HG02678 (cell line): ENCODE results near the gene TEX44.
"Not testable (repeated sequence)": the region's sequence is repeated elsewhere in the genome, so short reads cannot be mapped to it uniquely, and the experiment has no call there.

Experiments used
- ATAC-seq: cut with Tn5 transposase; IDR thresholded peaks from one replicate; pipeline ENCODE4 v1.9.1; 2021; ENCODE audit warnings: mild to moderate bottlenecking, moderate library complexity; ENCODE audit not compliant: unreplicated experiment

TEX44 gene

GRCh38 chr2:231592636-231593145, at the start of gene TEX44:
Gene TEX44, plus strand, starts transcription at chr2:231592864. Its CDS starts 88 bp downstream, at chr2:231592952.
- no peak for ATAC-seq

GRCh38 chr2:231545105-231545902, 47.4 kb upstream of the TEX44 start:
- peak; percentile 98 for ATAC-seq

GRCh38 chr2:231546014-231546715, 46.5 kb upstream of the TEX44 start:
- ATAC-seq: no peak

GRCh38 chr2:231547315-231548110, 45.2 kb upstream of the TEX44 start:
- ATAC-seq: no peak

- ATAC-seq: no peak
Observed at GRCh38 chr2:231548752-231549151, 43.9 kb upstream of the TEX44 start.

GRCh38 chr2:231549446-231550239, 43.0 kb upstream of the TEX44 start:
- no peak for ATAC-seq

GRCh38 chr2:231552752-231553151, 39.9 kb upstream of the TEX44 start:
- ATAC-seq: no peak

GRCh38 chr2:231554327-231554726, 38.3 kb upstream of the TEX44 start:
- no peak for ATAC-seq

GRCh38 chr2:231554748-231555545, 37.7 kb upstream of the TEX44 start:
- ATAC-seq: peak; percentile 54

- ATAC-seq: not testable (repeated sequence)
Observed at GRCh38 chr2:231556496-231556895, 36.2 kb upstream of the TEX44 start.

- no peak for ATAC-seq
Observed at GRCh38 chr2:231556981-231557380, 35.7 kb upstream of the TEX44 start.

- no peak for ATAC-seq
Observed at GRCh38 chr2:231557571-231558217, 35.0 kb upstream of the TEX44 start.

- no peak for ATAC-seq
Observed at GRCh38 chr2:231563378-231563961, 29.2 kb upstream of the TEX44 start.

- ATAC-seq: no peak
Observed at GRCh38 chr2:231565887-231566594, 26.6 kb upstream of the TEX44 start.

GRCh38 chr2:231567159-231567558, 25.5 kb upstream of the TEX44 start:
- ATAC-seq: no peak

GRCh38 chr2:231568098-231568784, 24.4 kb upstream of the TEX44 start:
- no peak for ATAC-seq

- no peak for ATAC-seq
Observed at GRCh38 chr2:231568785-231569435, 23.8 kb upstream of the TEX44 start.
